Activated CD4-positive, alpha-beta T cell treated with anti-CD3 and anti-CD28 coated beads for 1 hour (primary cell): Measurements from ENCODE around the gene ST3GAL4.
A peak's percentile ranks its signal among the peaks of the same experiment; 100 is the strongest.

ENCODE experiments used
- DNase-seq: peaks from one replicate; pipeline ENCODE4 v3.0.0-alpha.2; 2020

The ST3GAL4 gene

DNA sequence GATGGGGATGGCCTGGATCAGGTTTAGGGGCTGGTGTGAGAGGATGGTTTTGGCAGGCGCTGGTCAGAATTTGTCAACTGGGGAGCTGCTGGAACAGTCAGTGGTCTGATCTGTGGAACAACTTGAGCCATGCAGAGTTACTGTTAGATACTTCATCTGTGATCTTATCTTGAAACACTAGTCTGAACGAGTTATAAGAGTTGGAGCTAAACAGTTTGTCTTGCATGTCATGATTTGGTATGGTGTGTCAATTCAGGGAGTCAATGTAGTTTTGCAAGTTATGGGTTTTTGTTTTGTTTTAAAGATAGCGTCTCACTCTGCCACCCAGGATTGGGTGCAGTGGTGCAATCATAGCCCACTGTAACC lies 54.1 kb downstream of the ST3GAL4 start:
- DNase-seq: no peak

DNA sequence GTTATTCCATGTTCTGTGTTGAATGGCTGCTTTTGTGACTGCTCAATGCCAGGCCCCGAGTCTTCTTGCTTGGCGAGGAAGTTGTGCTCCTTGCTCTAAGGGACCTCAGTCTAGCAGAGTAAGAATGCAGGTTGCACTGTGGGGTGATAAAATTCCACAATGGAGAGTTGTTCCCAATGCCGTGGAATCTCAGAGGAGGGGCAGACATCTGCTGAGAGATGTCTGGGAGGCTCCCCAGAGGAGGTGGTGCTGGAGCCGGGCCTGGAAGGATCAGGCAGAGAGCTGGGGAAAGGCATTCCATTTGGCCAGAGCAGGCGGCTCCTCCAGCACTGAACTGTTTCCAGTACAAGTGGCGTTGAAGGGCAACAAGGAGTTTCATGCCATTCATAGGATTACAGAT lies 55.2 kb downstream of the ST3GAL4 start:
- no peak for DNase-seq

DNA sequence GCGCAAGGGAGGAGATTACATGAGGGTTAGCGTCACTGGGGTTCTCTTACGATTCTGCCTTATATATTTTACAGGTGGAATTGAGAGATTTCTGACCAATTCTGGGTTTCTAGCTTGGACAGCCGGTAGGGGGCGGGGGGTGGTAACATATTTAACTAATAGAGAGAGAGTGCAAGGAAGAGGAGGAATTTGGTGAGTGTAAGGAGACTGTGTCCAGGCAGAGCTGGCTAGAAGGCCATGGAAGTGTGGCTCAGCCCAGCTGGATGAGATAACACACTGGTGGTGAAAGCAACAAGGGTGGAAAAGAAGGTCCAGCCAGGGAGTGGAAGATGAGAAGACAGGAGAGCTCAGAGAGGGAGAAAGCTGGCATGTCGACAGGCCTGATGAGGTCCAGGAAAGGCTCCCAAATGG lies 56.5 kb downstream of the ST3GAL4 start:
- no peak for DNase-seq

DNA sequence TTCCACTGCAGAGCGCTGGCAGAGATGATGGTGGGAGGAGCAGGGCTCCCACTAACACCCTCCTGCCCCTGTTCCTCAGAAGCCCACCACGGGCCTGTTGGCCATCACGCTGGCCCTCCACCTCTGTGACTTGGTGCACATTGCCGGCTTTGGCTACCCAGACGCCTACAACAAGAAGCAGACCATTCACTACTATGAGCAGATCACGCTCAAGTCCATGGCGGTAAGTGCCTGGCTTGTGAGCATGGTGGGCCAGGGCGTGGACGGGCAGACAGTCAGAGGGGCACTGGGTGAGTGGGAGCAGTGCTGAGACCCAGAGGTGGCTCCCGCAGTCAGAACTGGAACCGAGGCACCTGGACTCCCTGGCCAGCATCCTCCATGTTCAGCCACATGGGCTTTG lies 57.9 kb downstream of the ST3GAL4 start:
- no peak for DNase-seq

DNA sequence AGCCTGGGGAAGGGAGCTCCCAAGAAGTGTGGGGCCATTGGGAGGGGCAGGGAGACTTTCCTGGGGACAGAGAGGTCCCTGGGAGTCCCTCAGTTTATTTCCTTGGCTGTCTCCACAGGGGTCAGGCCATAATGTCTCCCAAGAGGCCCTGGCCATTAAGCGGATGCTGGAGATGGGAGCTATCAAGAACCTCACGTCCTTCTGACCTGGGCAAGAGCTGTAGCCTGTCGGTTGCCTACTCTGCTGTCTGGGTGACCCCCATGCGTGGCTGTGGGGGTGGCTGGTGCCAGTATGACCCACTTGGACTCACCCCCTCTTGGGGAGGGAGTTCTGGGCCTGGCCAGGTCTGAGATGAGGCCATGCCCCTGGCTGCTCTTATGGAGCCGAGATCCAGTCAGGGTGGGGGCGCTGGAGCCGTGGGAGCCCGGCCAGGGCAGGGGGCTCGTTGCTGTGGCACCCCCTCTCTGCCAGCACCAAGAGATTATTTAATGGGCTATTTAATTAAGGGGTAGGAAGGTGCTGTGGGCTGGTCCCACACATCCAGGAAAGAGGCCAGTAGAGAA lies 58.4 kb downstream of the ST3GAL4 start:
- no peak for DNase-seq

DNA sequence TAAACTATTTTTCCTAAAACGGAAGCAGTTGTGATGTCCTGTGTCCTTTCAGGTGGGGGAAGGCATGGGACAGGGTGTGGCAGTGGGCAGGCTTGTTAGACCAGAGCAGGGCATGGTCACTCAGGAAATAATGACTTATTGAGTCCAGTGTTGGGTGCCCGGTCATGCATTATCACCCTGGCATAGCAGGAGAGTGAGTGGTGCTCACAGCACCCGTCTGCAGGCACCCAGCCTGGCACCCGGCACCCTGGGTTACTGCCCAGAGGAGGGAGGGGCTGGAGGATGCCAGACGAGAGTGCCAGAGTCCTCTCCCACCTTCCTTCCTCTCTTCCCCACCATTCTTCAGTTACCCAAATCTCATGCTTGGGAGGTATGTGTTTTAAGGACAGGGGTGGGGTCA lies 59.1 kb downstream of the ST3GAL4 start:
- no peak for DNase-seq

DNA sequence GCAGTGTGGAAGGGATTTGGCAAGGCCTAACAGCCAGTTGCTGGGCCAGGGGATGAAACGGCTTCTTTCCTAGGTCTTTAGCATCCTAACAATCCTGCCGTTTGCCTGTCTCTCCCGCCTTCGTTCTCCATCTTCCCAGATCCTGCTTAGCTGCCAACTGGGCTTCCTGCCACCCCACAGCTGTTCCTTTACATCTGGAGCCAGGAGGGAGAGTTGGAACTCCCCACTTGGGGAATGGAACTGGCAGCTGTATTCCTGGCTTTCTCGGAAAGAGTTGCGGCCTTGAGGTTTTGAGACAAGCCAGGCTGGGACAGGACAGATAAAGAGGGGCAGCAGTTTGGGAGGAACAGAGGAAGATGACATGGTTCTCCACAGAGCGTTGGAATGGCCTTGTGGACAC lies 59.6 kb downstream of the ST3GAL4 start:
- DNase-seq: no peak

DNA sequence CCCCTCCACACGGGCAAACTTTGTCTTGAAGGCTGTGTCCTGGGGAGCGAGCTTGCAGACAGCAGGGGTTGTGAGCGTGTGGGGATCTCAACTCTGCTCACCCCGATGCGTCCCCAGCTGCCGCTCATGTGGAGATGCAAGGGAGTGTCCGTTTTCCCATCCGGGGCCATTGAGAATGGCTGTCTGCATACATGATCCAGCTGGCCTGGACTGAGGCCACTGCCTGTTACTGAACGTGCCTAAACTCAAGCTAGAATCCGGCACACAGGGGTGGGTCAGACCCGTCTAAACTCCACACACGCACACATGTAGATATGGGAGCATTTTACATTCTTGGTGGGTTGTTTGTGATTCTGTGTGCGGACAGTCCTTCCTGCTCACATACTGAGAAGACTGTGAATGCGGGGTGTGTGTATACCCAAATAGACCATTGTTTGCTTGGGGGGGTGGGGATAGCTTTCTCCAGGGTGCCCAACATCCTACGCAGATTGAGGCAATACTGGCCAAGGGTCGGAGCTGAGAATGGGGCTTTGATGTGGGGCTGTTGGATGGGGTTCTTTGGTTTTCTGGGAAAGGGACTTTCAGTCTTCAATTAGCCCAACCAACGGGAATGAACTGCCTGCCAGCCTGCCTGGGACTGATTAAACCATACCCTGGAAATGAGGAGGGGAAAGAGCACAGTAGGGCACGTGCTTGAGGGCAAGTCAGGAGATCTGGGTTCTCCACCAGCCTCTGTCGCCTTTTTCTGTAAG lies 60.4 kb downstream of the ST3GAL4 start:
- DNase-seq: no peak

DNA sequence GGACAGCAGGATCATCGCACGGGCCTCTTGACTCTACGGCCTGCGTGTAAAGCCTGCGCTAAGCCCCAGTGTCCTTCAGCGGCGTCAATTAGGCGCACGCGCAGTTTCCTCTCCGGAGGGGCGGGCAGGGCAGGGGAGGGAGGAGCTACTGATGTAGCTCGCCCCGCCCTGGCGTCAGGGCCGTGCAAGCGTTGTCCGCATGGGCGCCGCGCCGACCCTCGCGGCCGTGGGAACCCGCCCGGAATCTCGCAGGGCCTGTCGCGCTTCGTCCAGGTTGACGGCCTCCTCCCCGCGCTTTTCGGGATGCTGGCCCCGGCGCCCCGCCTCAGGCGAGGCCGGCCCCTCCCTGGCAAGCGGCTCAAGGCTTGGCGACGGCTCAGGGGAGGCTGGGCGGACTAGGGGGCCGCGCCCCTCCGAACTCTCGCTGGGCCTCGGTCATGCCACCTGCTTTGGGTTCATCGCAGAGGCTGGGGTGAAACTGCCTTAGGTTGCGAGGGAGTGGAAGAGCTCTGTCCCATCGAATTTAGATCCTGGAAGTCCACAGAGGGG lies 61.1 kb downstream of the ST3GAL4 start:
- DNase-seq: peak; percentile 50

DNA sequence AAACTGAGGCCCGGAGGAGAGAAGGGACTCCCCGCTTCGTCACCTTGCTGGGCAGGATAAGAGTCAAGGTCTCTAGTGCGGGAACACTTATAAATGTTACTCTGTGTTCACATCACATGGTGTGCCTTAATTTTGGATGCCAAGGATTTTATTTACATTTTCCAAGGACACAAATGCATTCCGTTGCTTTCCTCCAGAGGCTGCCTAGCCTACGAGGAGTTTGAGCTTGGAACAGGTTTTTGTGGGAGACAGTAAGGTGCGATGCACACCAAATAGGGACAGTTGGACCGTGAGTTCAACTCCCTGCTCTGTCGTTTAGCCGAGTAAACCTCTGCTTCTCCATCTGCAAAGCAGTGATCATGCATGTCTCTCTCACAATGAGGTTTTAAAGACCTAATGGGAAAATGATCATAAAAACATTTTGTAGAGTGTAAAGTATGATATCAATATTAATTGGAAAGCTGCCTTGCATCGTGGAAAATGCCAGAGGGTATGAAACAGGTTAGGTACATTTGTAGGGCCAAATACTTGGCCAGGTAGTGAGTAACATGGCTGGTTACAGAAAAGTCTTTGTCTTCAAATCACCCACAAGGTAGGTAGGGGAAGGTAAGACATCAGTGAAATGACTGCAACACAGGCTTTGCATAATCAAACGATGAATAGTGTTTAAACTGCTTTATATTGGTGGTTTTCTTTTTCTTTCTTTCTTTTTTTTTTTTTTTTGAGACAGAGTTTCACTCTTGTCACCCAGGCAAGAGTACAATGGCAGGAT lies 61.8 kb downstream of the ST3GAL4 start:
- no peak for DNase-seq

DNA sequence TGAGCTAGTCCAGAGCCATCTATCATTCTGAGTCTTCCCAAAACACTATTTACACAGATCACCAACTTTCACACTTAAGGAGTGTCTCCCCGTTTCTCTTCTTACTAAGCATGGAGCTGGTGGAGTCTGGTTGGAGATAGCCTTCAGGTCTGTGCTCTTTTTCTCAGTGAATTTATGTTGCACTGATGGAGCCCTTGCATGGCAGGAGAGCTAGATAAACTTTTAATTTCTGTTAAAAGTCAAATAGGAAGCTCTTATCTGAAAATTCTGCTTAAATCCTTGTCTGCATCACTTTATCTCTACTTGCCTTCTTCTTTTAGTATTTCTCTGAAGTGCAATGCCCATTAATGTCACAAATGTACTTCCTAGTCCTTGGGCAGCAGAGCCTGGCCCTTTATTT lies 63.4 kb downstream of the ST3GAL4 start:
- DNase-seq: no peak

DNA sequence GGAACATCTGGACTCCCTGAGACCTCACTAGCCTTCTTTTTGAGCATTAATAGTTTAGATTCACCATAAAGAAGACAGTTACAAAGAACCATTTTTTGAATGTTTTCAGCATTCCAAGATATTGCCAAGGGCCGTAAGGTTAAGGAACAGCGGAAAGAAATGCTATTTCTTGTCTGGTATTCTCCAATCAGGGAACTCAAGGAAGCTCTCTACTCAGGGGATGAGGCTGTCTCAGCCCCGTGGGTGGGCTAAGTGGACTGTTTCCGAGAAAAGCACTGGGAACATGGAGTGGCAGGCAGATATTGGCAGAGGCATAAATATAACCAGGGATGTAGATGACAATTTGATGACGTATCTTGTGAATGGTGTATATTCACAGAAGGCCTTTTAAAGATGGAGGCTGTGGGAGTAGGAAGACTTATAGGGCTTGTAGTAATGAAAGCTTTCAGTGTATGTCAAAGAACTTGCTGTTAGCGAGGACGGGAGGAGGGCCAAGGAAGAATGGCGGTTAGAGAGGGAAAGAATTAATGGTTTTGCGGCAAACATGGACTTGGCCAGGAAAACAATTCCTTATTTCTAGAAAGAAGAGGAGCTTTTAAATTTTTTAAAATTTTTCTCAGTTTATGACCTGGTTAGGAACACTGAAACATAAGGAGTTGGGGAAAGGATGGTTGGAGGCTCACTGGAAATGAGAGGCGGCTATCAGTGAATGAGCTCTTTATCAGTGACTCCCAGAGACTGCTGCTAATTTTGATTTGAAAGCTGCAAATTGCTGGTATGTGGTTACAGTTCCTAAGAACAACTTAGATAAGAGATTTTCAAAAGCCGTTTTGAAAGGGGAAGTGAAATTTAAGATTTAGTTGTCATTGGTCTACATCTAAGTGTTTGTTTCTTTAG lies 64.6 kb downstream of the ST3GAL4 start:
- no peak for DNase-seq

DNA sequence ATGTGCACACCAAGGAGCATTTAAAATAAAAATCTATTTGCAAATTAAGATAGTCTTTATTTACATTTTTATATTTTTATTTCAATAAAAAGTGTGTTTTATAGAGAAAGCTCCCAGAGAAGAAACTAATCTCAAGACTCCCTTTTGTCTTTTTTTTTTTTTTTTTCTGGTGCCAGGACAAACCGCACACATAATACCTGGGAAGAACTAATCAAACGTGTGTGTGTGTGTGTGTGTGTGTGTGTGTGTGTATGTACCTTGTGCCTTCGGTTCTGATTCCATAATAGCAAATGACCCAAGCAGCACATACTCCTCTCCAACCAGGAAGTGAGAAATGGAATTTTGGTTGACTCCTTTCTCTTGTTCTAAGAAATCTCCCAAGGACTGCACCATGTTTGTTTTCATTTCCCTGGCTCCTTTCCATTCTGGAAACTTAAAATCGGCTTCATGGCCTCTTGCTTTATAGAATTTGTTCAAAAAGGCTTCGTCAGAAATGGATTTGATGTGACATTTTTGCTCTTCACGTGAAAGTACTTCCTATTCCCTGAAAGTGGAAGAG lies 65.3 kb downstream of the ST3GAL4 start:
- DNase-seq: no peak

DNA sequence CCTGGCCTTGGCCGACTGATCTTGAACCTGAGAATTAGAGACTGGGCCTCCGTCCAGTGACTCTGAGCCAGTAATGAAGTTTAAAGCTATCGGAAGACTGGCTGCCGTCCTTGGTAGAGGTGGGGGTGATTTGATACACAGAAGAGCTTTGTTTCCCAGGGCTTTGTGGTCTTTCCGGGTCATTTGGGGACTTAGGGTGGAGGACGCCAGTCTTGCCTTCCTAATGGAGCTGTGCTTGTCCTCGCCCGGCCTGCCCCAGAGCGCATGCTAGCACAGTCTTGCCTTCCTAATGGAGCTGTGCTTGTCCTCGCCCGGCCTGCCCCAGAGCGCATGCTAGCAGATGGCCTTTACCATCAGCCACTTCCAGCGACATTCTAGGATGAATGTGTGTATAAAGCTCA lies 65.8 kb downstream of the ST3GAL4 start:
- DNase-seq: no peak

DNA sequence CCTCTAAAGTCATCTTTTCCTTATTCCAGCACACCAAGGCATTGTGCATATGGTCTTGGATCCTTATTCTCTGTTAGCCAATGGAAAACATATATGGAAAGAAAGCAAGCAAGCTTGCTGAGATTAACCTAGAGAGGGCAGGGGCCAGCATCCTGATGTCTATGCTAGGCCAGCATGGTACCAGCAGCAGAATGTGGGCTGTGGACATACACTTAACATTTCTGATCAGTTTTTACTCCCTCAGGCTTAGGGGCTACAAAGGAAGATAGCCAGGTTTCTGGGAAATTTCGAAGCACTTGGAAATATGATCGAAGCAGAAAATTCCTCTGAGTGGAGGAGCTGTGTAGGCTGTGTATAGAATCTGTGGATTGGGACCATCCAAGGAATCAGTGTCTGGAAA lies 67.0 kb downstream of the ST3GAL4 start:
- DNase-seq: no peak

DNA sequence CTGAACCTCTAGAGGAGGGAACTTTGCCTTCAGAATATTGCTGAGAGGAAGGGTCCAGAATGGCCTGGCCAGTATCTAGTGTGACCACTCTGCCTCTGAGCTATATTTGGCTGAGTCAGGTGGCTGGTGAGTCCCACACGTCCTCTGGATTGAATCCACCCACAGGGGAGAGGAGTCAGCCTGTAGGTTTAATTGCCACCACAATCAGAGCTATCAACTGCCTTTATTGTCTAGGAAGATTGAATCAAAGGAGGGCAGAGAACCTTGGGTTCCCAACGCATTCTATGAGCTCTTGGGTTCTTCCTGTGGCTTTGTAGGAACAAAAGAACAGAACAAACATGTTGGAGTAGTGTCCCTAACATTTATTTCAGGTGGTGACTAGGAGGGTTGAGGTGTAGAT lies 67.7 kb downstream of the ST3GAL4 start:
- no peak for DNase-seq

DNA sequence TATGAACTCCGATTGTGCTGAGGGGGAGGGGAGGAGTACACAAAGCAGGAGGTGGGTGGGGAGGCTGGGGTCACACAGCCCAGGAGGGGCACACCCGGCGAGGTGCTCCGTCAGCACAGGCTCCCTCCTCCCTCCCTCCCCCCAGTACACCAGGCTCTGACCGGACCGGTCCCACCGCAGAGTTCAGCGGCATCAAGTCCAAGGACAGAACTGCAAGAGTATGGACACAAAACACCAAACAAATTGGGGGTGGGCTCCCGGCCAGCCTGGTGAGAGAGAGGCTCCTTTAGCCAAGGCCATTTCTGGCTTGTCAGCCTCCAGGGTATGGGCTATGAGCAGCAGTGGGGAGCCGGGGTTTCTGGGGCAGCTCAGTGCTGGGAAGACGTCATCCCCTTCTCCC lies 68.3 kb downstream of the ST3GAL4 start:
- DNase-seq: no peak

DNA sequence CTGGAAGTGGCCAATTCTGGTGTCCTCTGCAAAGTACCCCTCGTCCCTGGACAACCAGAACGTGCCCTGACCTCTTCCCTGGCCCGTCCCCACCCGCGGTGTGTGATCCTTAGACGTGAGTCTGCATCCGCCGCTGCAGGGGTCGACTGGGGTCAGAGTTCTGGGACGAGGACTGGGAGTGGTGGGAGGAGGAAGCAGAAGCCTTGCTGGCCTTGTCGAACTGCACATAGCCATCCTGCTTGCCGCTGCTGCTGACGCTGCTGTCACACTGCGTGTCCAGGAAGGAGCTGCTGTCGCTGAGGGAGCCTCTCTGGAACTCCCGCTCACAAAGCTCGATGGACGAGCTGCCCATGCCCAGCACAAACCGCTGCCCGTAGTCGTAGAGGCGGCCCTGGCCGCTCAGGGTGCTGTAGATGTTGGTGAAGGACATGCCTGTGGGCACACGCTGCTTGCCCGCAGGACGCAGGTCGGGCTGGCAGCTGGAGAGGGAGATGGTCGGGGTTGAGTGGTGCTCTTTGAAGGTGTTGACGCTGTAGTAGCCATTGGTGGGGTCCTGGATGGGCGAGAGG lies 69.1 kb downstream of the ST3GAL4 start:
- no peak for DNase-seq

DNA sequence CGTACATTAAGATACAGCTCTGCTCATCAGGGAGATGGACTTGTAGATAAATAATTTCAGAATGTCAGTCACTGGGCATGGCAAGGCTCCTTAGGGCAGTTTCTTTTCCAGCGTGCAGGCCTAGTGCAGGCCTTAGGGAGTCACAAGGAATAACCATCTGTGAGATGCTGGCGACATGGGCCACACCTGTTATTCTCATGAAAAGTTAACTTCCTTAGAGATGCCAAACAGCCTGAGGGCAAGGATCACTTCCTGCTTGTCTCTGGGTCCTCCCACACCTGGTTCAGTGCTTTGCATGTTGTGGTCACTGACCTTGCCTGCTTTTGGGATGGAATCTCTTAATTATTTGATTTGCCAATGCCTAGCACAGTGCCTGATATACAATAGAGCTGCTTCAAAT lies 70.6 kb downstream of the ST3GAL4 start:
- DNase-seq: no peak

DNA sequence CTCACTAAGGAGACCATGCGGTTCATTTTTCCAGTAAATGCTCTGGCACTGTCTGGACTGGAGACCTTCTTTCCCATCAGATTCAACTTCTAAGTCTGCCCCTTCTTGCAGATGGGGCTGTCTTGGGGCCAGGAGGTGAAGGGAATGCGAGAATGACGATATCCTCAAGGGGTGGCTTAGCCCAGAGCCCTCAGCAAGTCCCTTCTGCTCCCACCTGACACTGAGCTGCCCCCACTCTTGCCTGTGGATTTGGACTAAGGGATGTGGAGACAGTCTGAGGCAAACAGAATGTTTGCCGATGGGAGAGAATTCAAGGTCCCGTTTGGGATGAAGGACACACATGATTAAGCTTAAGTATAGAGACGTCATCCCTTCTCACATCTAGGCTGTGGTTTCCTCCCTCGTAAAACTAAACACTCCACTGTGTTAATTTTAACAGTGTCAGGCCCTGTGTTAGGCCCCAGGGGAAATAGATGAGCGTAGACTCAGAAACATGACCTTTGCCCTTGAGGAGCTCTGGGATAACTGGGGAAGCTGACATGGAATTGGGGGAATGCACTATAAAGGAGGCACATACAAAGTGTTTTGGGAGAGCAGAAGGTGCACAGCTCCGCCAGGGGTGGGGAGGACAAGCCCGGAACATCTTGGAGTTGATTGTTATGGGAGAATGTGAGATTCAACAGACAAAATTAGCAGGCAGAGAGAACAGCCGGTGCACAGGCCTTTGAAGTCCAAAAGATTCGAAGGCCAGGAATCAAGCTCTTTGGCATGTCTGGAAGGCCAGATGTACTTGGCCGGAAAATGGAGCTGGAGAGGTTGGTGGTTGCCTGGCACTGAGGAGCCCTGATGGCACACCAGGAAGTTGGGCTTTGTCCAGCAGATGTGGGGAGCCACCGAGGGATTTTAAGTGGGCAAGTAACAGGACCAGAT lies 71.6 kb downstream of the ST3GAL4 start:
- no peak for DNase-seq
